ENCODE data around the gene RAB10. TPM values are rescaled to one million over a fixed set of nuclear protein-coding genes. Genes with fewer than 3 reads are reported as not detected.

Gene RAB10
- total and polyA plus RNA-seq, 2 of the 4 experiments (the other 2 are of a cell fraction): 30.1 to 77.1 TPM

- dilution Hi-C loops (cut with HindIII; ENCODE audit: low sequenced_read_pairs, unreplicated experiment) (no loop called here), in situ Hi-C loops (cut with MboI; ENCODE audit: low sequenced_read_pairs) (no loop called here), intact Hi-C loops (cut with micrococcal nuclease) (no loop called here)
- Histone ChIP-seq H3K4me2 (ENCODE audit: low read depth, low read length) (no peak overlapping the region), H4K20me1 (ENCODE audit: insufficient read depth, low read length) (peaks cover 57% of the 10 kb centered on the region), H3K4ac (ENCODE audit: low read depth, low read length) (no peak overlapping the region), H3K27me3 (ENCODE audit: control insufficient read depth, insufficient read depth, low read length) (no peaks in the 10 kb centered on the region), H3K4me1 (ENCODE audit: control insufficient read depth, insufficient read depth, low read length) (no peaks in the 10 kb centered on the region), H3K9ac (ENCODE audit: low read depth, low read length) (no peak overlapping the region), H3K9me3 (ENCODE audit: control insufficient read depth, insufficient read depth, low read length) (no peaks in the 10 kb centered on the region), H4K8ac (ENCODE audit: low read depth in 2 of 2, low read length in 2 of 2) (no peak overlapping the region), H3K36me3 (ENCODE audit: control insufficient read depth, insufficient read depth, low read length) (no peaks in the 10 kb centered on the region), H3K56ac (ENCODE audit: extremely low read depth, insufficient read depth, low read length) (no peak overlapping the region), H2BK120ac (ENCODE audit: low read depth, low read length) (no peak overlapping the region), H3K14ac (replicated peaks; ENCODE audit: low read depth, low read length) (no peak overlapping the region), H2AFZ (replicated peaks; ENCODE audit: low read length, poor library complexity) (no peak overlapping the region), H3K18ac (ENCODE audit: low read depth, low read length) (no peak overlapping the region), H2BK5ac (ENCODE audit: low read depth, low read length, poor library complexity, severe bottlenecking) (no peak overlapping the region), H4K5ac (ENCODE audit: low read depth, low read length) (no peak overlapping the region), H2AK5ac (ENCODE audit: low read depth, low read length) (no peak overlapping the region), H2AK9ac (replicated peaks; ENCODE audit: low read depth, low read length, poor library complexity) (no peak overlapping the region), H3K79me1 (ENCODE audit: low read depth in 1 of 2, low read length in 2 of 2) (peaks cover 39 to 68% of the 10 kb centered on the region in 2 experiments), H3K4me3 (ENCODE audit: insufficient read depth, low read depth, low read length) (no peak overlapping the region), H3K27ac (ENCODE audit: insufficient read depth, low read length) (no peak overlapping the region), H4K91ac (ENCODE audit: insufficient read depth, low read depth, low read length) (no peak overlapping the region), H3K9me1 (ENCODE audit: insufficient read depth, low read length) (peaks cover 8% of the 10 kb centered on the region), H2BK15ac (ENCODE audit: low read depth, low read length) (no peak overlapping the region), H3K23ac (ENCODE audit: low read depth, low read length) (no peak overlapping the region), H2BK20ac (ENCODE audit: low read depth, low read length) (no peak overlapping the region)
- WGBS, 2 experiments (ENCODE audit: extremely low coverage in 2 of 2, insufficient read length in 1 of 2): 96% methylated on average over 3 of the region's 3 CpGs; no CpG with 5 or more reads in 1 of the 2 experiments
- TF ChIP-seq RFX5 (IDR thresholded peaks at IDR 0.05; ENCODE audit: low read depth, low read length) (no peak), USF2 (IDR thresholded peaks at IDR 0.05; ENCODE audit: low read depth, low read length) (no peak), MXI1 (IDR thresholded peaks at IDR 0.05; ENCODE audit: borderline replicate concordance, low read depth, low read length) (no peak), SMC3 (IDR thresholded peaks at IDR 0.05; ENCODE audit: low read depth, low read length) (no peak), CTCF (conservative IDR thresholded peaks at IDR 0.05; ENCODE audit: low read depth, low read length) (no peak), NFE2L2 (IDR thresholded peaks at IDR 0.05; ENCODE audit: low read depth, low read length) (no peak), BHLHE40 (IDR thresholded peaks at IDR 0.05; ENCODE audit: low read depth, low read length) (no peak), MAFK (IDR thresholded peaks at IDR 0.05; ENCODE audit: low read depth, low read length) (no peak), RAD21 (IDR thresholded peaks at IDR 0.05; ENCODE audit: low read length) (no peak), FOS (IDR thresholded peaks at IDR 0.05; ENCODE audit: low read depth, low read length) (no peak), POLR2A (IDR thresholded peaks at IDR 0.05; ENCODE audit: low read depth, low read length) (no peak), CHD1 (IDR thresholded peaks at IDR 0.05; ENCODE audit: low read depth, low read length) (no peak), MAZ (IDR thresholded peaks at IDR 0.05; ENCODE audit: borderline replicate concordance, low read depth, low read length) (no peak), ELK1 (IDR thresholded peaks at IDR 0.05; ENCODE audit: borderline replicate concordance, low read depth, low read length) (no peak), CEBPB (IDR thresholded peaks at IDR 0.05; ENCODE audit: low read depth, low read length) (no peak)
- ATAC-seq (ENCODE audit: low read depth): no peak
- ChIA-PET CTCF (interaction anchor here (0.6 kb wide), 1 partner anchor 498 kb away, joined by 4 read pairs; no protein-coding TSS in a partner anchor), POLR2A (ENCODE audit: unreplicated experiment) (no interaction called here)
- no TSS peak for BruUV-seq (replicated peaks)
- no peak for DNase-seq
Observed at GRCh38 chr2:26122630-26123029, 88.7 kb downstream of the RAB10 start.
